WERI-Rb-1 (cell line): ENCODE results near the gene ZBTB20.

ENCODE experiments used
- DNase-seq: peaks from one replicate; pipeline ENCODE4 v3.0.0-alpha.2; 2020
- H3K27ac ChIP-seq: fragments of 250-450 bp; sonication (Bioruptor Pico); 2 replicates; pipeline ENCODE4 v1.5.1; 2020; ENCODE audit warnings: mild to moderate bottlenecking, moderate library complexity
- H3K27me3 ChIP-seq: fragments of 250-450 bp; sonication (Bioruptor Pico); 2 replicates; pipeline ENCODE4 v1.5.1; 2021; ENCODE audit warnings: mild to moderate bottlenecking, low read depth, moderate library complexity; ENCODE audit not compliant: insufficient read depth, severe bottlenecking
- H3K36me3 ChIP-seq: fragments of 250-450 bp; sonication (Bioruptor Pico); 2 replicates; pipeline ENCODE4 v1.5.1; 2020; ENCODE audit warnings: mild to moderate bottlenecking, moderate library complexity
- H3K4me3 ChIP-seq: 2 replicates; pipeline ENCODE4 v1.5.1; 2011; ENCODE audit warnings: low read depth, mild to moderate bottlenecking, control low read depth, low read length
- H3K9me3 ChIP-seq: fragments of 250-450 bp; sonication (Bioruptor Pico); 2 replicates; pipeline ENCODE4 v1.5.1; 2021; ENCODE audit warnings: mild to moderate bottlenecking, moderate library complexity; ENCODE audit not compliant: severe bottlenecking
- TF ChIP-seq, protein P1 (sequence below): IDR thresholded peaks from 2 replicates; pipeline ENCODE4 v1.5.1; 2011; ENCODE audit warnings: low read depth, mild to moderate bottlenecking, control low read depth, inconsistent platforms, low read length

ZBTB20 gene

DNA sequence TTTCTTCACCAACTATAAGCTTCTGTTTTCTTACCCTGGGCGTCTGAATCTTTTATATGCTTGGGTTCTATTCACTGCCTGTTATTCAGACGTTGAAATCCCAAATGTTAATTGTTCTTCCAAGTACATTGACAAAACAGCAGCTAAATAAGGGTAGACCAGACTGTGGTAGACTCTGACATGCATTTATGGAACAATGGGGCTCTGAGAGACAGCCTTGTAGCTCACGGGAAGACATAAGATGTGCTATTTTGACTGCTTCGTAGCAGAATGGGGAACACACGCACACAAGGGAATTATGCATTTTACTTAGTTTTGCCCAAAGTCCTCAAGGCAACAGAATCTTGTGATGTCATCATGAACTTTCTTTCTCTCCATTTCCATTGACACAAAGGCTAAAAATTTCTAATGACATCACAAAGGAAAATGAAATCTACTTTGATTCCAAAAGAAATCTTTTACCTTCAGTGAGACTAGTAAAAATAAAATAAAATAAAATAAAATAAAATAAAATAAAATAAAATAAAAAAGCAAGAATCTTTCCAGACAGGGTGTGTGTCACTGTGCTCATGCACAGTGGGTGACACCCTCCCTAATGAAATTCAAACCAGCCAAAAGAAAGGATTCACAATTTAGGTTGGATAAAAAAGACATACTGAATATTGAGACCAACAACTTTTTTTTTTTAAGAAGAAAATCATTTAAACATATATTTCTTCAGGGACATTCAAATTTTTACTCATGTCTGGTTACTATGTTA lies 346.6 kb downstream of the ZBTB20 start:
- peaks cover 2% of the 10 kb centered on the region for H3K27me3 ChIP-seq
- H3K4me3 ChIP-seq: no peak overlapping the region
- no peaks in the 10 kb centered on the region for H3K36me3 ChIP-seq
- no peaks in the 10 kb centered on the region for H3K9me3 ChIP-seq
- no peak for DNase-seq
- TF ChIP-seq, protein P1, sequence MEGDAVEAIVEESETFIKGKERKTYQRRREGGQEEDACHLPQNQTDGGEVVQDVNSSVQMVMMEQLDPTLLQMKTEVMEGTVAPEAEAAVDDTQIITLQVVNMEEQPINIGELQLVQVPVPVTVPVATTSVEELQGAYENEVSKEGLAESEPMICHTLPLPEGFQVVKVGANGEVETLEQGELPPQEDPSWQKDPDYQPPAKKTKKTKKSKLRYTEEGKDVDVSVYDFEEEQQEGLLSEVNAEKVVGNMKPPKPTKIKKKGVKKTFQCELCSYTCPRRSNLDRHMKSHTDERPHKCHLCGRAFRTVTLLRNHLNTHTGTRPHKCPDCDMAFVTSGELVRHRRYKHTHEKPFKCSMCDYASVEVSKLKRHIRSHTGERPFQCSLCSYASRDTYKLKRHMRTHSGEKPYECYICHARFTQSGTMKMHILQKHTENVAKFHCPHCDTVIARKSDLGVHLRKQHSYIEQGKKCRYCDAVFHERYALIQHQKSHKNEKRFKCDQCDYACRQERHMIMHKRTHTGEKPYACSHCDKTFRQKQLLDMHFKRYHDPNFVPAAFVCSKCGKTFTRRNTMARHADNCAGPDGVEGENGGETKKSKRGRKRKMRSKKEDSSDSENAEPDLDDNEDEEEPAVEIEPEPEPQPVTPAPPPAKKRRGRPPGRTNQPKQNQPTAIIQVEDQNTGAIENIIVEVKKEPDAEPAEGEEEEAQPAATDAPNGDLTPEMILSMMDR: no peak
- H3K27ac ChIP-seq: no peak overlapping the region

DNA sequence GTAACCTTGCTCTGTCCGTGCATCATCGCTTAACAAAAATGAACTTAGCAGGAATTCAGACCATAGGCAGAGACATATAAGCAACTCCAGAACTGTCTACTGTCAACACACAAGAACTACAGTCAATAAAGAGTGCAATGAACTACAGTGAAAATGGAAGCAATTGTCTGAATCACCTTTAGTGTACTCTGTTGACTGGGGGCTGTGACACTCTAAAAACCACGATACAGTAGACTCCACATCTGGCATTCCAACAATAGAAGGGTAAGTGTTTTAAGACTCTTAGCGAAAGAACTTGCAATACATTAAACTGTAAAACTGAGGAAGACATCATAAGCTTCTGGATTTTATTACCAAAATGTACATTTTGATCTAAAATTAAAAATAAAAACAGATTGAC lies 347.3 kb downstream of the ZBTB20 start:
- Histone ChIP-seq H3K36me3 (no peaks in the 10 kb centered on the region), H3K4me3 (no peak overlapping the region), H3K27me3 (no peaks in the 10 kb centered on the region), H3K27ac (no peak overlapping the region), H3K9me3 (no peaks in the 10 kb centered on the region)
- TF ChIP-seq, protein P1: no peak
- no peak for DNase-seq

DNA sequence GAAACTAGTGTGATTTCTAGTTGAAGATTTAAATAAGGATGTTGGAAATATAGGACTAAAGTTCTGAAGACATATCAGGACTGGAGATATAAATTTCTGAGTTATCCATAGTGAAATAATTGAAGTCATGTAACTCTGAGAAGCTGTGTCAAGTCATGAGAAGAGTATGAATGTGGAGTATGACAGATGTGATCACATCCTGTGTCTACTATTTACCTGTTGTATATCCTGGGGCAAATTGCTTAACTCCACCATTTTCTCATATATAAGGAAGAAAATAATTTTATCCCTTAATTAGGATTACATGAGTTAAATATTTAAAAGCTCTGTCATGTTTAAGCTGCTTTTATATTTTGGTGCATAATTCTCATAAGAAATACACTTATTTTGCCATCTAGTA lies 350.3 kb downstream of the ZBTB20 start:
- H3K9me3 ChIP-seq: no peaks in the 10 kb centered on the region

GRCh38 chr3:114794894-114795630 lies 352.0 kb downstream of the ZBTB20 start:
- Histone ChIP-seq H3K4me3 (no peak overlapping the region), H3K27ac (no peak overlapping the region), H3K9me3 (no peaks in the 10 kb centered on the region), H3K36me3 (no peaks in the 10 kb centered on the region), H3K27me3 (no peaks in the 10 kb centered on the region)
- no peak for DNase-seq
- TF ChIP-seq, protein P1: no peak

More for the DNA sequence above, 350.3 kb downstream of the ZBTB20 start:
- Histone ChIP-seq H3K4me3 (no peak overlapping the region), H3K36me3 (no peaks in the 10 kb centered on the region), H3K27me3 (no peaks in the 10 kb centered on the region), H3K27ac (no peak overlapping the region)
- TF ChIP-seq, protein P1: no peak
- no peak for DNase-seq

DNA sequence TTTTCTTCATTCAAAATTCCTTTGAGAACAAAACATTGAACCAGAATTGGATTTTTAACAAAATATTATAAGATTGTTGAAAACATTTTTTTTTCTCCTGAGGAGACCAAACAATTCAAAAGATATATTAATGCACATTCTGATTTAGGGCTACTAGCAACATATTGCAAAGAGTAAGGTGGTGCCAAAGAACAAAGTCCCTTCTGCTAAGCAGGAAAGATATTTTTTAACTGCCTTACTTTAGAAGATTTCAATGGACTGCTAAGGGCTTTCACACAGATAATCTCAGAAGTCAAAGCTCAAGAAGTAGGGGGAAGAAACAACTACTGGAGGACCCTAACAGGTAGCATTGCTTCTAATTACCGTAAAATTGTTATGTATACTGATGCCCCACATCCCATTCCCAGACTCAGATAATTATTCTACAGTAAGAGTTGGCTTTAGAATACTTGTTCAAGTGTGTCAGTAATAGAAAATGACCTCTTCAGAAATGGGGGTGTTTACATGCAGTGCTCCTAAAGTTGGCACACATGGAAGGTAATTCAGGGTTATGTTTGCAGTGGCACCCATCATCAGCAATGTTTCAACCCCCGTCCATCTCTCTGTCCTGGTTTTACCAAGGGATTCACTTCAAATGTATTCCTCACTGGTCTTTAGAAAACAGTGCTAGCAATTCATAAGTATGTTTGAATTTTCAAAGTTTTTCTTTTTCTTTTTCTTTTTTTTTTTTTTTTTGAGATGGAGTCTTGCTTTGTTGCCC lies 354.7 kb downstream of the ZBTB20 start:
- Histone ChIP-seq H3K27me3 (no peaks in the 10 kb centered on the region), H3K27ac (no peak overlapping the region), H3K4me3 (no peak overlapping the region), H3K9me3 (no peaks in the 10 kb centered on the region), H3K36me3 (no peaks in the 10 kb centered on the region)
- DNase-seq: no peak
- TF ChIP-seq, protein P1: no peak
